KBM-7 (cell line): ENCODE results near the gene FSD1L.
"Not testable (repeated sequence)": the region's sequence is repeated elsewhere in the genome, so short reads cannot be mapped to it uniquely, and the experiment has no call there.

Experiments
- DNase-seq: peaks from one replicate; pipeline ENCODE4 v3.0.0-alpha.2; 2015
- in situ Hi-C: fragments of 300-500 bp; cut with MboI; formaldehyde crosslinking; loops from 2 replicates; pipeline ENCODE4 v1.14.3; 2020; ENCODE audit warnings: low sequenced_read_pairs, low pct_unique_long_range_greater_than_20kb, mixed read lengths

FSD1L gene

DNA sequence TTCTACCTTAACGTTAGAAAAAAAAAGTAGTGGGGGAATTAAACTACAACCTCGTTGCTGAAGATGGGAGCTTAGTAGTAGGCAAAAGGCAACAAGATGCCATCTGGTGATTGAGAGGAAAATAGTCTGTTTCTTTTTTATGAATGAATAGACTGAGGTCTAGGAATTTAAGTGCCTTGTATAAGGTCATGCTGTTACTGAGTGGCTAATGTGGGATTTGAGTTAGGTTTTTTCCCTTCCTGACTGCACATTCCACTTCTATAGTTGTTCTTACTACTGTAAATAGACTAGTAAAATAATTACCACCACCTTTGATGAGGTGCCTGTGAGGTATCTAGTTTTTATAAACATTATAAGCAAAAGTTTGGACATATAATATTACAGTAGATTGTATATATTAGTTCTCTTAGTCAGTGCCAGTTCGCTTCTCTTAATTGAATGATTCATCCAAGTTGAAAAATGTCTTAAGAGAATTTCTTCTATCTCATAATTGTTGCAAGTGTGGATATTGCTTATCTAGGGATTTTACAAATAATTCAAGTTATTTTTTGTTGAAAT, 19.1 kb downstream of the FSD1L start:
- in situ Hi-C loops, result no loop called here
- DNase-seq, result no peak

DNA sequence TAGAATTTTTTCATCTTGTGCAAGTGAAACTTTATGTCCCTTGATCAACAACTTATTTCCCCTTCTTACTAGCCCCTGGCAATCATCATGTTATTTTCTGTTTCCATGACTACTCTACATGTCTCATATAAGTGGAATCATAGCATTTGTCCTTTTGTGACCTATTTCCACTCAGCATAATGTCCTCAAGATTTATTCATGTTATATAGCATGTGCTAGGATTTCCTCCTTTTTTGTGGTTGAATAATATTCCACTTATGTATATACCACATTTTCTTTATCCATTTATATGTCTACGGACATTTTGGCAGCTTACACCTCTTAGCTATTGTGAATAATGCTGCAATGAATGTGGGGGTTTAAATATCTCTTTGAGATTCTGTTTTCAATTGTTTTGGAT, 21.0 kb downstream of the FSD1L start:
- in situ Hi-C loops, result no loop called here
- no peak for DNase-seq

DNA sequence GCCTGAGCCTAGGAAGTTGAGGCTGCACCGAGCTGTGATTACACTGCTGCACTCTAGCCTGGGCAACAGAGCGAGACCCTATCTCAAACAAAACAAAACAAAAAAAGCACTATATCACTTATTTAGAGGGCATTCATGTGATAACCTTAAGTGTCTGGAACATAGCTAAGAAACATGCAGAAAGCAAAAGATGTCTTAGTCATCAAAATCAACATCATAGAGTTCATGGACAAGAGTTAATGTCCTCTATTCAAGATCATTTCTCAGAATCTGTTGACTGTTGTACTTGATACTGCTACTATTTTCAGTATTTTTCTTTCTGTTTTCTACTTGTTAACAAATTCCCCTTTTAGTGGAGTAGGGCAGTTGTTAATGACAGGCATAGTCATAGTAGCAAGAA, 25.4 kb downstream of the FSD1L start:
- in situ Hi-C loops, result no loop called here
- no peak for DNase-seq

DNA sequence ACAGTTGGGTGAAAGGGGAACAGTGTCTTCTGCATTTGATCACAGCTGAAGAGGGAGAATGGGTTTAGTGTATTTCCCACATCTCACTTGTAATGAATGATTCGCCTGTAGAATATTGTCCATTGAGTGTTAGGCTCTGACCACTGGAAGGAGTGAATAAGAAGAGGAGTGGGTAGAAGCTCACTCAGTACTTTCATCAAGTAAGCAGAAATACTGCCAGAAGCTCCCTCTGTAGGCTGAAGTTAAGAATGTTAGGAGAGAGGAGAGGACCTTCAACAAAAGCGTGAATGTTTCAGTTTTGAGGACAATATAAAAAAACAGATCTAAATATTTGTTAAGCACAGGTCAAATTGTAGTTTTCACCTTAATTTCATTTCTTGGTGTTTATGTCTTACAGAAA, 27.5 kb downstream of the FSD1L start:
- in situ Hi-C loops, result no loop called here
- DNase-seq, result peak; percentile 7

DNA sequence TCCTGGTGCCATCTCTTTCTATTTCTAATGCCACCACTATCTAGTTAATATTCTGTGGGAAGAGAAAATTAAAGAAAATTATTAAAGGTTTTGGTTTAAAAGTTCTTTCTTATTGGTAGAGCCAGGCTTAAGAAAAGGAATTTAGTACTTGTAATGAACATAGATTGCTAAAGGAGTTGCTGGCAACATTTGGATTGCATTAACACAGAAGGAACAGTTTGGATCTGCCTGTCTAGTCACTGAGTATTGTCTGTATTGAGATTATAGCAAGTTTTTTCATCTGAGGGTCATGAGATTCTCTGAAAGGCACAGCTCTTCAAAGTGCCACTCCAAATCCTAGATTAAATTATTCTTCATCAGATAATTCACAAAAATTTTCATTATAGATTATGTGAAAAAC, 32.0 kb downstream of the FSD1L start:
- in situ Hi-C loops, result no loop called here
- DNase-seq, result no peak

DNA sequence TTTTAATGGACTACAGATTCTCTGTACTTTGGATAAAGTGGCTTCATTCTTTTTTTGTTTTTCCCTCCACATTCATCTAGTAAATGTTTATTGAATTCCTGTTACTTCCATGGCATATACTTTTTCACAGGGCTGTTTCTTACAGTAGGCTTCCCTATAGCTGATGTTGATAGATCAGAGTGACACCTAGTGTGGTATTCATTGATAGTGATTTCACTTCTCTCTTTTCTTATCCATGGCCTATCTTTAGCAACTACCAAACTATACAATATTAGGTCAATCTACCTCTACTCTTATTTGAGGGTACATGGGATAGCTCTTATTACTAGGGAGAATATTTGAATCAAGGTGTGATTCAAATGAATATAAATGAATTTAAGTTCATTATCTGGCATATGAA, 35.8 kb downstream of the FSD1L start:
- in situ Hi-C loops, result no loop called here
- DNase-seq, result no peak

DNA sequence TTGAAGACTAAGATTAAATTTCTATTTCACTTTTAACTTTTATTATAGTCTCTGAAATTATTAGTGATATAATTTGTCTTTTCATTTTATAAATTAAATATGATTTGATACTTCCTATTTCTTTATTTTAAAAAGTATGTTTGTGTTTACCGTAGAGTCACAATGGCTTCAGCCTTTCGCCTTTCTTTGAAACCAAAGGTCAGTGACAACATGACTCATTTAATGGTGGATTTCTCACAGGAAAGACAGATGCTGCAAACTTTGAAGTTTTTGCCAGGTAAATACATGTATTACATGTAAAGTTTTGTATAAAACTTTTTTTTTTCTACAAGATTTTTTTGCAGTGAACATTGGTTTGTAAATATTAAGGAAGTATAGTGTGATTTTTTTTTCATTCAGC, 36.4 kb downstream of the FSD1L start:
- in situ Hi-C loops, result no loop called here
- no peak for DNase-seq

DNA sequence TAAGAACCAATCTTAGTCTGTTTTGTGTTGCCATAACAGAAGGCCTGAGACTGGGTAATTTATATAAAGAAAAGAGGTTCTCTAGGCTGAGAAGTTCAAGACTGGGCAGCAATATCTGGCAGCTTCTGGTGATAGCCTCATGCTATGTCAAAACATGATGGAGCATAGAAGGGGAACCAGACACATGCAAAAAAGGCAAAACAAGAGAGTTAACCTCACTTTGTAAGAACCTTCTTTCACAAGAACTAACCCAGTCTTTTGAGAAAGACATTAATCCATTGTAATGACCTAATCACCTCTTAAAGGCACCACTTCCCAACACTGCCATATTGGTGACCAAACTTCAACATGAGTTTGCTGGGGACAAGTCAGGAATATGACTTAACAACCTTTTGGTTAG, 37.3 kb downstream of the FSD1L start:
- DNase-seq, result no peak
- in situ Hi-C loops, result no loop called here

DNA sequence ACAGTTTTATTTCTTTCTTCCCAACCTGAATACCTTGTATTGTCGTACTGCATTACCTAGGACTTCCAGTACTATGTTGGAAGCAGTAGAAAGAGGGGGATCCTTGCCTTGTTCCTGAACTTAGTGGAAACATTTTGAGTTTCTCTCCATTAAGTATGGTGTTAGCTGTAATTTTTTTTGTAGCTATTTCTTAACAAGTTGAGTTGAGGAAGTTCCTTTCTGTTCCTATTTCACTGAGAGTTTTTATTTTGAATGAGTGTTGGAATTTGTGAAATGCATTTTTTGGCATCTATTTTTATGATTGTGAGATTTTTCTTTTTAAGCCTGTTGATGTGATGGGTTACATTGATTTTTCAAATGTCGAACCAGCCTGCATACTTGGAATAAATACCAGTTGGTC, 49.0 kb downstream of the FSD1L start:
- DNase-seq, result no peak
- in situ Hi-C loops, result no loop called here

DNA sequence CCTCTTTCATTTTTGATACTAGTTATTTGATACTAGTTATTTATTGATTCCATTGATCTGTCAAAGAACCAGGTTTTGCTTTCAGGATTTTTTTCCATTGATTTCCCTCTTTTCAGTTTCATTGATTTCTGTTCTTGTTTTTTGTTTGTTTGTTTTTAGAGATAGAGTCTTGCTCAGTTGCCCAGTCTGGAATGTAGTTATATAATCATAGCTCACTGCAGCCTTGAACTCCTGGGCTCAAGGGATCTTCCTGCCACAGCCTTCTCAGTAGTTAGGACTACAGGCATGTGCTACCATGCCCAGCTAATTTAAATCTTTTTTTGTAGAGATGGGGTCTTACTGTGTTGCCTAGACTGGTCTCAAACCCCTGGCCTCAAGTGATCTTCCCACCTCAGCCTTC, 49.9 kb downstream of the FSD1L start:
- no peak for DNase-seq
- in situ Hi-C loops, result no loop called here

DNA sequence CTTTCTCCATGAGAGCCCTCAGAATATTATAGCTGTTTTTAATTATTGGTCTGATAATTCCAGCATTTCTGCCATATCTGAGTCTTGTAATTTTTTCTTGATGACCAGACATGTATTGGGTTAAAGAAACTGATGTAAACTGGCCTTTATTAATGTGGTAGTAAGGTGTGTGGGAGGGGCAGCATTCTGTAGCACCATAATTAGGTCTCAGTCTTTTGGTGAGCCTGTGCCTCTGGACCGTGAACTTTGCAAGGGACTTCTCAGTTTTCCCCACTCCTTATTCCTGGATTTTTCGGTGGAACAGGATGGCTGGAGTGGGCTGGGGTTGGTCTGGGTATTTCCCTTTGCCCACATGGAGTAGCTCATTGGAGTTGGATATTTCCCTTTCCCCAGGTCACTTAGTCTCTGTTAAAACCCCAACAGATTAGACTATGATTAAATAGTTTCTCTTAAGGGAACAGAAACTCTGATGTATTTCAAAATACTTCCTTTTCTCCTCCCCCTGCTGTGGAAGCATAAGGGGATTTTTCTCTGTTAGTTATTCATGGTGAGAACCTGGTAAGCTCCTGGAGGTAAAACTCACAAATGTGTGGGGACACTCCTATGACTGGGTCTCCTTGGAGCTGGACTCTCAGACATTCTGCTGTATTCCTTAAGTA, 52.4 kb downstream of the FSD1L start:
- no peak for DNase-seq
- in situ Hi-C loops, result no loop called here

DNA sequence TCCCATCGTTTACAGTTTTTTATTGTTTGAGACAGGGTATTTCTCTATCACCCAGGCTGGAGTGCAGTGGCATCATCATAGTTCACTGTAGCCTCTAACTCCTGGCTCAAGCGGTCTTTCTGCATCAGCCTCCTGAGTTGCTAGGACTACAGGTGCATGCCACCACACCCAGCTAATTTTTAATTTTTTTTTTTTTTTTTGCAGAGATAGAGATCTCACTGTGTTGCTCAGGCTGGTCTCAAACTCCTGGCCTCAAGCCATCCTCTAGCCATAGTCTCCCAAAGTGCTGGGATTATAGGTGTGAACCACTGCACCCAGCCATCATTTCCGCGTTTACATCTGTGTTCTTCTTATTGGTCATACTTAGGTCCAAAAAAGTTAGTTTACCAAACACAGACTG, 53.6 kb downstream of the FSD1L start:
- DNase-seq, result no peak
- in situ Hi-C loops, result no loop called here

DNA sequence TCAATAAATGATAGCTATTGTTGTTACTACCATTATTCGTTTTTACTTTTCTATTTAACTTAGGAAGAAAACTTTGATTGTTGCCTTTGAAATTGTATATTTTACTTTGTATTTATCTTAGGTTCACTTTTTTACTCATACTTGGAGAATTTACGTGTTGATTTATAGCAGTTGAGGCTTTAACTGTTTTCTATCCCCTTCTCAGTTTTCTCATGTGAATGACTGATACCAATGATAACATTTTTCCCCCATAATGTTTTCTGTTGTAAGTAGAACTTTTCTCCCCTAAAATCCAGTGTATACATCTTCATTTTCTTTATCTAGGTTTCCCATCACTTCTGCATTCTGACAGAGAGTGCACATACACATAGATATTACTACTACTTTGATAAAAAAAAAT, 54.4 kb downstream of the FSD1L start:
- DNase-seq, result no peak
- in situ Hi-C loops, result no loop called here

DNA sequence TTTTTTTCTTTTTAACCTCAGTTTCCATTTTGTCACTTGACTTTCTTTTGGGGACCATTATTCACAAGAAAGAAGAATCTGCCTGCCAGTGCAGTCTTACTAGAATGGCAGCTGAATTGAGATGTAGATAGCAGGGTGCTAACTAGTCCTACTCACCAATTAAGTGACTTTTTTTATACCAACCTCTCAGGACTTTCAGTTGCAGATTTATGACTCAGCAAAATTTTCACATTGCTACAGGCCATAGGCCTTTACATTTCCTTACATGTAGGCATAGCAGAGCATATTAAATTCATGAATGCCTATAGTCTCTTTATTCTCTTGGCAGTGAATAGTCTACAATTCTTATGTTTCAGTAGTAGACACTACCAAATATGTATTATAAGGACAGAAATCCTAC, 56.0 kb downstream of the FSD1L start:
- peak; percentile 6 for DNase-seq
- in situ Hi-C loops, result no loop called here

DNA sequence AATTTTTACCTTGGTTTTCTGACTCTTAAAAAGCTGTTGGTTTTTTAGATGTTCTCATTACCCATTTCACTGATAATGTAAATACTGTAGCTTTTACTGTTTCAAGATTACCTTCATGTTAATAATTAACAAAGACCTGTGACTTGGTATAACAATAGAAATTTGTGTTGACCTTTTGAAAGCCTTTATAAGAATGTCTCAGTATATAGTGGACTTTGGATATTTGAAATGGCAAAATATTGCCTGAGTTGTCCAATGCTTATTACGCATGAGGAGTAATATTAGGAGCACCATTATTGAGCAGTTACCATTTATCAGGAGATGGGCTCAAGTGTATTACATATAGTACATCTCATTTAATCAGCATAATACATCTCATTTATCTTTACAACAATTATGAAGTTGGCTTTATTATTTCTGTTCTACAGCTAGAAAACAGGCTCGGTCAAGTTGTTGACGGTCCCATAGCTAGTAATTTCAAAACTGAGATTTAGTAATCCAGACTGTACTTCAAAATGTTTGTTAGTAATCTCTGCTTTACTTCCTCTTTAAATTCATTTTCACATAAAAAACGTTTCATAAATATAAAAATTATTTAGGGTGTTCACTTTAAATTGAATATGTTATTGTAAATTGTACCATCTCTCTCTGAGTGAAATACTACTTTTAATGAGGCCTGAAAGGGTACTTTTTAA, 59.4 kb downstream of the FSD1L start:
- DNase-seq, result no peak
- in situ Hi-C loops, result no loop called here

DNA sequence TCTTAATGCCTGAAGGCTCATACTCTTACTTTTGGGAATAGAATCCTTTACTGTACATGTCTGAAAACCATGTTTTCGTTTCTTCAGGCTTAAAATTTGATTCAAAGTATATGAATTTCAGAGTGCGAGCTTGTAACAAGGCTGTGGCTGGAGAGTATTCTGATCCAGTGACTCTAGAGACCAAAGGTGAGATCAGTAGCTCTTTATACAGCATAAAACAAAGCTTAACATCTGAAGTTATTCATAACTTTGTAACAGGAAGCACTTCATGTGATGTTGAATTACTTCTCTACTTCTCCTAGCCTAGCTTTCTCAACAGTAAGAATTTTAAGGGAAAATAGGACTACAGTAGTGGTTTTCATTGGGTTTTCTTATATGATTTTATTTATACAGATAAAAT, 60.7 kb downstream of the FSD1L start:
- in situ Hi-C loops, result no loop called here
- DNase-seq, result no peak

DNA sequence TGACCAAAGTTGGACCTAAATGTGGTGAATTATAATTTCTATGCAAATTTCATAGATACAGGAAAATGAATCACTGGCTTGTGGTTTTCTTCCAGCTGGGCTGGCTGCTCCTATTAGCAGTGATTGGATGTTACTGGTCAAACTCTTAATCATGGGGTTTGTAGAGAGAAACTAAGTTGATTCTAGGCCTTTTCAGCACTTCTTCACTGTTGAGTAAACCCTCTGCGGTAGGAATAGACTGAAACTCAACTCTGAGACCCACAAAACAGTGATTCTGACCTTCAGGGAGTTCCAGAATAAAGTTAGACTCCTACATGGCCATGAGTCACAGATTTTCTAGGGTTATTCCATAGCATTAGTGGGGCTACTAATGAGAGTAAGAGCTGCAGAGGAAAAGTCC, 62.2 kb downstream of the FSD1L start:
- no peak for DNase-seq
- in situ Hi-C loops, result no loop called here

DNA sequence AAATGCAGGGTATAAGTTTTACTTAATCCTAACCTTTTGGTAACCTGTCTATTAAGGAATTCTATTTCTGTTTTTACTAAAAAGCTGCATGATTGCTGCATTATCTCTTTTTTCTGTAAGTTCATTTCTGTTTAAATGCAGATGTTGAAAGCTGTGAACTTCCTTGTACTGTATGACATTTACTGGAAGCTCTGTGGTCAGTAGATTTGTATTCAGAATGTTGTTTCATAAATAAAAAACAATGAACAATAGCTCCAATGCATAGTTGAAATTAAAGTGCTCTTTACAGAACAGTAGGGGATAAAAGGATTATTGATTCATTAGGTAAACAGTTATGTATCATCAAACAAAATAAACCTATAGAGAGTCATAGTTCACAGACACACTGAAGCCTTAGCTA, 63.6 kb downstream of the FSD1L start:
- no peak for DNase-seq

DNA sequence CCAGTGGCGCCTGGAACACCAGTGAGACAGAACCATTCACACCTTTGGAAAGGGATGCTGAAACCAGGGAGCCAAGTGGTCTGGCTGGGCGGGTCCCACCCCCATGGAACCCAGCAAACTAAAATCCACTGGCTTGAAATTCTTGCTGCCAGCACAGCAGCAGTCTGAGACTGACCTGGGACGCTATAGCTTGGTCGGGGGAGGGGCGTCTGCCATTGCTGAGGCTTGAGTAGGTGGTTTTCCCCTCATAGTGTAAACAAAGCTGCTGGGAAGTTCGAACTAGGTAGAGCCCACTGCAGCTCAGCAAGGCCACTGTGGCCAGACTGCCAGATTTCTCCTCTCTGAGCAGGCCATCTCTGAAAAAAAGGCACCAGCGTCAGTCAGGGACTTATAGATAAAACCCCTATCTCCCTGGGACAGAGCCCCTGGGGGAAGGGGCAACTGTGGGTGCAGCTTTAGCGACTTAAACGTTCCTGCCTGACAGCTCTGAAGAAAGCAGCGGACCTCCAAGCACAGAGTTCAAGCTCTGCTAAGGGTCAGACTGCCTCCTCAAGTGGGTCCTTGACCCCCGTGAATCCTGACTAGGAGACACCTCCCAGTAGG, 68.1 kb downstream of the FSD1L start:
- DNase-seq, result no peak
- in situ Hi-C loops, result no loop called here

More for the DNA sequence above, 63.6 kb downstream of the FSD1L start:
- in situ Hi-C loops, result no loop called here

DNA sequence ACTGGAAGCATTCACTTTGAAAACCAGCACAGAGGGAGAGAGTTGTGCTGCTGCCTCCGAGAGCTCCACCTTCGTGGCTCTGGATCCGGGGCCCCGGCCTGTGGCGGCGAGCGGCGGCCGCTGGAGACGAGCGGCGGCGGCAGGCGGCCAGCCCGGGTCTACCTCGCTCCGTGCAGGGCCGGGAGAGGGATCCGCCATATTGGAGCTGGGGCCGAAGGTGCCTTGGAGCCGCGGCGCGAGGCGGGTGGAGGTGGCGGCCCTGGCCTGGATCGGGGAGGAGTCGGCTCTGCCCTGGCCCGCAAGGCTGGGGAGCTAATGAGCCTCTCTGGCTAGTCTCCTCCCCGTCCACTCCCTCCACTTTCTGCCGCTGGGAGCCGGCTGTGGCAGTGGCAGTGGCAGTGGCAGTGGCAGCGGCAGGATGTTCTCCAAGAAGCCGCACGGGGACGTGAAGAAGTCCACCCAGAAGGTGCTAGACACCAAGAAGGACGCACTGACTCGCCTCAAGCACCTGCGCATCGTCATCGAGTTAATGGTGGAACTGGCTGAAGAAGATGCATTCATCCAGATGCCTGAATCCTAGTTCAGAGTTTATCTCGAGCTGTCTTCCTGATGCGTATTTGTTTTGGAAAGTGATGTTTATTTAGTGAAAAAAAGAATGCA, 72.0 kb downstream of the FSD1L start:
- in situ Hi-C loops, result not testable (repeated sequence)

More for the DNA sequence above, 72.0 kb downstream of the FSD1L start:
- peak; percentile 11 for DNase-seq
